Putamen (tissue), 1 donor: ENCODE data around the gene KRT86.
"Not testable (repeated sequence)": the region's sequence is repeated elsewhere in the genome, so short reads cannot be mapped to it uniquely, and the experiment has no call there.

Experiments used
- DNase-seq: peaks from one replicate; pipeline ENCODE4 v3.0.0-alpha.2; 2016; ENCODE audit warnings: low spot score

The KRT86 gene

DNA sequence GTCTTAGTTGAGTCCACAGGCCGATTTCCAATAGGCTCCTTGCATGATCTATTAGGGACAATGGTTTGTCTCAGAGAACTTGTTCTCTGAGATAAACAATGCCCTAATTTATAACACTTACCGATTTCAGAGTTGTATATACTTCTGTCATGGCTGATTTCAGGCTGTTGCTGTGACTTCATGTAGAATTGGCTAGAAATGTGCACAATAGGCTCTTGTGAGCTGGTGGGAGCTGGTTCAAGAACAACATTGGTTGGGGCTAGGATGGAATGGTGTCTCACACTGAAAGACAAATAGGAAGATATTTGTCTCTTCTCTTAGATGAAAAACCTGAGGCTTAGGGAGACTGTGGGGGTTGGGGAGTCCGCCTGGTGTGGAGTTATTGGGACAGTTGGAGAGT, 6.7 kb upstream of the KRT86 start:
- DNase-seq, result peak; percentile 66

DNA sequence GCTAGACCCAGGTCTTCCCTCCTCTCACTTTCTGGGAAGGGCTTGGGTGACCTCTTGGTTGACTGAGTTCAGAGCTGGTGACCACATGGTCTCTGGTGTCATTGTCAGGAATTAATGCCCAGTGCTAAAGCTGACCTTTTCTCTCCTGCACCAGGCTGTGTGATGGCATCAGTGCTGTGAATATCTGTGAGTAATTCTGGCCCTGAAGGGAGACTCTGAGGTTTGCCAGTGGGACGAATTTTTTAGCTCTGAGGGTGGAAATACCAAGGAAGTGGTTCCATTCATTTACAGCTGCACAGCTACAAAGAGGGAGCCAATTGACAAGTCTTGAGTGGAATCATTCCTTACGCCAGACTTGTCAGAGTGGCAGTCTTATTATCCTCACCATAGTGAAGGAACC, 6.2 kb upstream of the KRT86 start:
- no peak for DNase-seq

DNA sequence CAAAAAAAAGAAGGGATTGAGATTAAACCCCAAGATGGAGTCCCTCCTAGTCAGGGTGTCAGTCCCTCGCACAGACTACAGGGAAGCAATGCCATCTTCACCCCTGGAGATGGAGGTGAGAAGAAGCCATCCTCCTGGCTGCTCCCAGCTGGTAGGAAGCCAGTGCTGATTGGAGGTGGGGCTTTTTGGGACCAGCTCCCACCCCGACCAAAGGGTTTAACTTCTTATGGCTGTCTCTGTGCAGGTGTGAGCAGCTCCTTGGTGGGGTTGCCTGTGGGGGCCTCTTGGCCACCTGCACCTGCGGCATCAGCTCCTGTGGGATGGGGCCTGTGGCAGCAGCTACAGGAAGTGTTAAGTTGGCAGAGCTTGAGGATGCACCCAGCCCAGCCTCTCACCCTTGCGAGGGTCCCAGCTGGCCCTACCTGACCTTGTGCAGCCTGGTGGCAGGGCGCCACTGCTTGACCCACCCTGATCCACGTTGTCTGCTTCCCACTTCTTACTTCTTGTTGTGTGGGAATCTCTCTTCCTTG, 3.8 kb upstream of the KRT86 start:
- no peak for DNase-seq

DNA sequence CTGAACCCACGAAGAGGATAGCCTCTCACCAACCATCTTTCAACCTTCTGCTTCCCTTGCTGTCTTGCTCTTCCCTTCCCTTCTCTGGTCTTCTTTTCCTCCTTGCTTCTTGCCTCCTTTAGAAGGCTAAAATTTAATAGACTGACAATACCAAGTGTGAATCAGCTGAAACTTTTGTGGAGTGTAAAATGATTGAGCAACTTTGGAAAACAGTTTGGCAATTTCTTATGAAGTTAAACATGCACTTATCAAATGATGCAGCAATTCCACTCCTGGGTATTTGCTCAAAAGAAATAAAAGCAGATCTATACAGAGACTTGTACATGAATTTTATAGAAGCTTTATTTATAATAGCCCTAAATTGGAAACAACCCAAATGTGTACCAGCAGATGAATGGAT, 3.3 kb upstream of the KRT86 start:
- no peak for DNase-seq

DNA sequence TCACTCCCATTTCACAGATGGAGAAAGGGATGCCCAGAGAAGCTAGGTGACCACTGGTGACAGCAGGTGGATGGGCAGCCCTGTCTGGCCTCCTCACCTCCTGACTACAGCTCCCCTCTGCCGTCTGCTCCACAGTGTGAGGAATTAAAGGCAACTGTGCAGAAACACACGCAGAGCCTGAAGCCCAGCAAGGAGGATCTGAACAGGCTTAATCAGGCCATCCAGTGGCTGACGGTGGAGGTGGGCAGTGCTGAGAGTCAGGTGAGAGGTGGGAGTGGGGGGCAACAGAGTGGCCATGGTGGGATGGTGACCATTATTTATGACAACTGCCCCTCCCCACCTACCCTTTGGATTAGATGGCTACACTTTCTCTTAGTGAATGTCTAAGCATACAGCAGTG, 1.2 kb downstream of the KRT86 start:
- DNase-seq, result no peak

DNA sequence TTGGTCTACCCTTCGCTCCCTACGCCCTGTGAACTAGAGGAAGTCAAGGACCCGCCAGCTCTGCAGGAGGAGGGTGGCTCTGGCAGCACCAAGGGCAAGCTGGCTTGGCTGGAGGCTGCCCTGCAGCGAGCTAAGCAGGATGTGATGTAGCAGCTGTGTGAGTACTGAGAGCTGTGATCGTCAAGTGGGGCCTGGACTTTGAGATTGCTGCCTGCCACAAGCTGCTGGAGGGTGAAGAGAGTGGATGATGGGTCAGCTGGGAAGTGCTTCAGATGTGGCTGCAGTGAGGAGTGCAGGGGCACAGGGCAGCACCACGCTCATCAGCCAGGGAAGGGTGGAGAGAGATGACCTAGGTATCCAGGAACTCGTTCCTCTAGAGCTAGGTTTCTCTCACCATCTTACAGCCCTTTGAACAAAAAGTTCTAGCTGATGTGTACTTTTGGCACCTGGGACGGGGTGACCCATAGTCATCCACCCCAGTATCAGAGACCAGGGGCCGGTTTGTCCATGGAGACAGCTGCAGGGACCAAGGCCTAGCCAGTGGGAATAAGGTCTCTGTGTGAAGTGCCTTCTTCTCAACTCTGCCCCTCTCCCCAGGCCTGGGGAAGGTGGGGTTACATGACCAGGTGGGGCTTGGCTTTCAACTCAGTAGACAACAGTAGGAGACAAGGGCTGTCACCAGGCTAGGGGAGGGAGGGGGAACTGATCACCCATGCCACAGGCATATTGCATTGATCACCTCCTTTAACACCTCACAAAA, 3.2 kb downstream of the KRT86 start:
- DNase-seq, result no peak

DNA sequence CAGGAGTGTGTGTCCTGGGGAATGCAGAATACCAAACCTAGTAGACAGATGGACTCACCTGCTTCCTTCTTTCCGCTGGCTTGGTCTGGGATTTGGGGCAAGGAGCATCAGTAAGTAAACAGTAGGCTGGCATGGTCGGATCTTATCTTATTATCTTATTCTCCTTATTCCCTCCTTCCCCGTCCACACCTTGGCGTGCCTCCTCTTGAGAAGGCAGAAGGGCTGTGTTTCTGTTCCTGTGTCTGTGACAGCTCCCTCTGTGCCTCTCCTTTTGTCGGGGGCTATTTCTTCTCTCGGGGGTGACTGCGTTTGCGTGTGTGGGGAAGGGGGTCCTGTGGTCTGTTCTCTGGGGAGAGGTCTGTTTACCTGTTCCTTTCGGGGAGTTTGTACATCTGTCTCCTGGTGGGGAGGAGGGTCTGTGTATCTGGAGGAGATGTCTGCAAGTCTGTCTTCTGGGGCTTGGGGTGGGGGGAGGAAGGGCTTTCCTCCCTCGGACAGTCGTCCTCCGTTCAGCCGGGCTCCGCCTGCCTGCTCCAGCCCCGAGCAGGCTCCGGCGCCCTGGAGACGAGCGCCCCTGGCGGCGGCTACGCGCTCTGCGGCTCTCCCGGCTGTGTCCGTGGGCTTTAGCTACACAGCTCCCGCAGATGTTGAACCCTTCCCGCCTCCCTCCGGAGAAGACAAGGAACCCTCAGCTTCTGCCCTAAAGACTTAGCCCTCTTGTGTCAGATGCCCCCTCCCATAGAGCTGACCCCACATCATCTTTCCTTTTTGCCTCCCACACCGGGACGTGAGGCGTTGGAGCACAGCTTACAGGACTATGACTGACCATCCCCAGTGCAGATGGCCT, 4.4 kb downstream of the KRT86 start:
- peak; percentile 45 for DNase-seq

DNA sequence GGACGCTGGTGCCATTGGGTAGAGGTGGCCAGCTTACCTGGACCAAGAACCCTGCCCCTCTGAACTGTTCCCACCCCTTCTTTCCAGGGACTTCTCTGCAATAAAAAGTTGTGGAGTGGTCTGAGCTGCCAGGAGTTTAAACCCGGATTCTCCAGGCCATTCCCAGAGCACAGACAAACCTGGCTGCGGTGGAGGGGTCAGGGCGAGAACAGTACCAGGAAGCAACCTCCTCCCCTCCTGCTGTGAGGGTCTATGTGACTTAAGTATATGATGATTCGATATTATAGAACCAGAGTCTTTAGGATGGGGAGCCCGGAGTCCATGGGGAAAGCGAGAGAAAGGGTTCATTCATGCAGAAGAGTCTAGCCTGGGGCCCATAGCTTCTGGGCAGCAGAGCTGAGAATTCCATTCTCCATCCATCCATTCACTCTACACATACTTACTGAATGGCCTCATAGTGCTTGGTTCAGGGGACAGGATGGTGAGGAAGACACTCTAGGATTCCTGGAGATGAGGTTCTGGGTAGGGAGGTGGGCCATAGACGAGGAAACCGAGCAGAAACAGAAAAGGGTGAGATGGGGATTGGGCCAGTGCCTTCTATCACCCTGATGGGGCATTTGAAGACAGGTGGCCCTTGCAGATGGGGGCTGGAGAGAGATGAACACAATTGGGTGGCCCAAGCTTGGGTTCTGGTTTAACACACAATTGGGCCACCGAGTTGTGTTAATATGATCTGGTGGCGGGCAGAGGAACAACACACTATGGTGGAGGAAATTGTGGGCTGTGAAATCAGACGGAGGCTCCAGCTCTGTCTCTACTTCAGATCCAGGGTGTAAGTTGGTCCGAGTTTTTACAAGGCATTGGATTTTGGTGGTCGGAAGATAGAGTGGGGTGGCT, 5.2 kb downstream of the KRT86 start:
- DNase-seq, result no peak

DNA sequence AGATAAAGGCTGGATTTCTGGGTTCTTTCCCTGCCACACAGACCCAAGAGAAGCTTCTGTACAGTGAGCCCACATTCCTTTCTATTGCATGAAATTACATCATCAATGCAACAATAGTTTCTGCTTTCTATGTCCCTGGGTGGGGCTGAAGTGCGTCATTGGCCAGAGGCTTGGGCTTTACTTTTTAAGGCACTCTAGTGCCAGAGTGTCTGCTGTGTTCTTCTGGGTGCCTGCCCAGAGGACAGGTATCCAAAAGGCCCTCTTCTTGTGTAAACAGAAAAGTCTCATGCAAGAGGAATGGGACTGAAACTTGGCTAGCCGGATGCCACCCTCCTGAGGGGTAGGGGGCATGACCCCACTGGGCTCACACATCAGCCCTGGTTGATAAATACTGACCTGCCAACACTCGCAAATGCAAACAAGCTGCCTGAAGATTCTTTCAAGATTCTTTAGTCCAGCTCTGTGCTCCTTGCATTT, 5.9 kb downstream of the KRT86 start:
- DNase-seq, result no peak

DNA sequence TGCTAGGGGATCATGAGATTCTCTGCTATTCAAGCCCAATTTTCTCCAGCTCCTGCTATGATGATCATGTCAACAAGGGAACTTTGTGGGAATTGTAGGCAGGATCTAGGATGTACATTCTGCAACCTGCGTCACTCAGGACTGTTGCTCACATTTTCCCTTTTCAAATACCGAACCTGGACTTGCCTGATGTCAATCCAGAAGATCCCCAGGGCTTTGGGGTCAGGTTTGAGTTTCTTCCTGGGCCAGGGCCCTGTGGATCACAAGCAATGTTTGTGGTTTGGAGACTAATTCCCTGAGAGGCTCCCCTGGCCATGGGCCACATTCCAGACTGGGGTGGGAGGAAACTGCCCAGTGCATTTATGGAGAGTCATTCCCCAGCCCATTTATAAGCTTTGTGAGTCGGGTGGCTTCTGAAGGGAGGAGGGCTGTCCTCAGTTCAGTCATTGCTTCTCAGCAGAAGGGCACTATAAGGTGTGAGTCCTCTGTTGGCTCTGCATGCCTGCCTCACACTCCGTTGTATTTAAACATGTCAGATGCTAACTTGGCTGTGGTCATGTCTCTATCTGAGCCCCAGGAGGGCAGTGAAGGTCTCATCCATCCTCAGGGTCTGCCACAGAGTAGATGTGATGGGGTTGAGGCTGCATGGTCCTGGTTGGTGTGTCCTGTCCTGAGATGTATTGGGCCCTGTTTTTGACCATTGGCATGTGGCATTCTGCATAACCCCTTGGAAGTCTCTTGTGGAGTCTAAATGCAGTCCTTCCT, 6.5 kb downstream of the KRT86 start:
- DNase-seq, result no peak

DNA sequence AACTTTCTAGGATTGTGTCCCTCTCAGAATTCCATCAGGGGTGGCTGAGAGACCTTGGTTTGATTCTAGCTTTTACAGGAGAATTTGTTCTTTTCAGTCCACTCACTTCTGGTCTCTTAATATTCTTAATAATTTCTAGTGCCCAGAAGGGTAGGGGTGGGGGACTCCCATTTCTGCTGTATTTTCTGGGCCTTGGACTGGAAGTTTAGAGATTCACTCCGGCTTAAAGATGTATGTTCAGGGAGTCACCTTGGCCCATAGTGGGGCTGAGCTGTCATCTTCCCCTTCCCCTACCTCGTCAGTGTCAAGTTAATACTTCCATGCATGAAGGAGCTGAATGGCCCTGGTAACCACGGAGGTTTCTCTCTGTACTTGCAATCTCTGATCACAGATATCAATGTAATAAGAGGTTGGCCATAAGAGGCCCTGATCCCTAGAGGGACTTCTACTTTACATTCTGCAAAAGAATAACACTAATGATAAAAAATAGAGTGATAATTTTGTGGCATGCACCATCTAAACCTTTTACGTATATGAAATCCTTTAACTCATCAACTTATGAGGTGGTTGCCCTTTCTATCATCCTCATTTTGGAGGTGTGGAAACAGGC, 10.2 kb downstream of the KRT86 start:
- no peak for DNase-seq

DNA sequence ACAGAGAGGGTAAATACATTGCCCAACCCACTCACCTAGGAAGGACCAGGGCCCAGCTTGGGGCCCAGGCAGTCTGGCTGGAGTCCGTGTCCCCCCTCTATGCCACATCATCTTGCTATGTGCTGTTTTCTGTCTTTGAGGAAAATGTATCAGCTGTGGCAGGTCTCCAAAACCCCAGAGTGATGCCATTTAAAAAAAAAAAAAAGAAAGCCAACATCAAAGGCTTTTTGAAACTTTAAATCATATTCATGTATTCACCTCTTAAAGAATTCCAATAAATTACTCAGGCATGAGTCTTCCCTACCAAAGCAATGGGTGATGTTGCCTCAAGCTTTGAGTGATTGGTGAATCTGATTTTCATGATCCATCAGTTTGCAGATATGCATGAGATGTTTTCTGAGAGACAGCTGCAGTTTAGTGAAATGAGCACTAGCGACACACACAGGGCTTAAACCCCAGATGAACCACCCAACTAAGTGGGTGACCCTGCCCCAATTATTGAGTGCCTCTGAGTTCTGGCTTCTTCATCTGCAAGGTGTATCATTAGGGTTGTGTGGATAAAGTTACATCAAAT, 10.8 kb downstream of the KRT86 start:
- no peak for DNase-seq

DNA sequence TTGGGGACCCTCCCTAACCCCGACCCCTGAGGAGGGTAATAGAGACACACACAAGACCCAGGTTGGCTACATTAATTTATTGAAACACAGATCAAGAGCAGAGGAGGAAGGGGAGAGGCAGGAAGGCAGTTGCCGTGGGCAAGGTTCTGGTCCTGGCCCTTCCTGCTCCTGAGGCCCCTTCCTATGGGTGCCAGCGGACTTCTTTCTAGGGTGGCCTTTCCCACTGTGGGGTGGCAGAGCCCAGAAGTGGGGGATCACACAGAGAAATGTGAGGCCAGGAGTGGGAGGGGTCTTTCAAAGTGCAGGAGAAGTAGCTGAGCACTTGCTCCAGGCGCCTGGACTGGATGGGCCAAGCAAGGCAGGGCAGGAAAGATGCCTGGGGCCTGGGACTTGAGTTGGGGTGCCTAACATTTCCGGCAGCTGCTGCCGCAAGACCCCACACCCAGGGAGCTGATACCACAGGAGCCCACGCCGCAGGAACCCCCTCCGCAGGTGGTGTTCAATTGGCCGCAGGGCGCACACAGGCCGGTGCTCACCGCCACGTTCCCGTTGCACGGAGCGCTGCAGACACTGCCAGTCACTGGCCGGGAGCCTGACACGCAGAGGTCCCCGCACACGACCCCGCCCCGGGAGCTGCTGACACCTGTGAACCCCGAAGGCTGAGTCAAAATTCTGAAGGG, 11.5 kb downstream of the KRT86 start:
- no peak for DNase-seq

DNA sequence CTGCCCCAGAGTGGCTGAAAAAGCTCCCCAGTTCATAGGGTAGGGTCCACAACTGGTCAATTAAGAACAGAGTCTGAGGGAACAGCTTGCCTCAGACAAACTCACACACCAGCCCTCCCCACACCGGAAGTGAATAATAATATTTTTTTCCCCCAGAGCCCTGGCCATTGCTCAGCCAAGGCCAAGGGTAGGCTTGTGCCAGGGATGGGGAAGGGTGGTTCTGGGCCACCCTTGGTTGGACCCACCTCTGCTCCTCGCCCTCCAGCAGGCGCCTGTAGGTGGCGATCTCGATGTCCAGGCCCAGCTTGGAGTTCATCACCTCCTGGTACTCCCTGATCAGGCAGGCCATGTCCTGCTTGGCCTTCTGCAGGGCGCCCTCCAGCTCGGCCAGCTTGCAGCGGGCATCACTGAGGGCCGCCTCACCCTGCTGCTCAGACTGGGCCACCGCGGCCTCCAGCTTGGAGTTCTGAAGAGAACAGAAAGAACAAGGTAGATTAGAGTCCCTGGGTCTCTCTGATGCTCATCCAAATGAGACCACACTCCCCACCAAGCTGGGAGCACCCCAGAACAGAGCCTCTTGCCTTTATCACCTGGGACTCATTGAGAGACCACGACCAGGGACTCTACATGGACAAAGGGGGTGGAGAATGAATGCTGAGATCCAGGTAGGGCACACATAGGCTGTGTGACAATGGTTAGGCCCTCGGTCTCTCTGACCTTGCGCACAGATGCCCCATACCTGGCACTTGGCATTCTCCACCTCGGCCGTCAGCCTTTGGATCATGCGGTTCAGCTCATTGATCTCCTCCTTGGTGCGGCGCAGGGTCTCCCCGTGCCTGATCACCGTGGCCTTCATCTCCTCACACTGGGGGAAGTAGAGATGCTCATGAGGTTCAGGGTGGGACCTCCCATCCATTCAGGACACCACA, 12.7 kb downstream of the KRT86 start:
- not testable (repeated sequence) for DNase-seq

DNA sequence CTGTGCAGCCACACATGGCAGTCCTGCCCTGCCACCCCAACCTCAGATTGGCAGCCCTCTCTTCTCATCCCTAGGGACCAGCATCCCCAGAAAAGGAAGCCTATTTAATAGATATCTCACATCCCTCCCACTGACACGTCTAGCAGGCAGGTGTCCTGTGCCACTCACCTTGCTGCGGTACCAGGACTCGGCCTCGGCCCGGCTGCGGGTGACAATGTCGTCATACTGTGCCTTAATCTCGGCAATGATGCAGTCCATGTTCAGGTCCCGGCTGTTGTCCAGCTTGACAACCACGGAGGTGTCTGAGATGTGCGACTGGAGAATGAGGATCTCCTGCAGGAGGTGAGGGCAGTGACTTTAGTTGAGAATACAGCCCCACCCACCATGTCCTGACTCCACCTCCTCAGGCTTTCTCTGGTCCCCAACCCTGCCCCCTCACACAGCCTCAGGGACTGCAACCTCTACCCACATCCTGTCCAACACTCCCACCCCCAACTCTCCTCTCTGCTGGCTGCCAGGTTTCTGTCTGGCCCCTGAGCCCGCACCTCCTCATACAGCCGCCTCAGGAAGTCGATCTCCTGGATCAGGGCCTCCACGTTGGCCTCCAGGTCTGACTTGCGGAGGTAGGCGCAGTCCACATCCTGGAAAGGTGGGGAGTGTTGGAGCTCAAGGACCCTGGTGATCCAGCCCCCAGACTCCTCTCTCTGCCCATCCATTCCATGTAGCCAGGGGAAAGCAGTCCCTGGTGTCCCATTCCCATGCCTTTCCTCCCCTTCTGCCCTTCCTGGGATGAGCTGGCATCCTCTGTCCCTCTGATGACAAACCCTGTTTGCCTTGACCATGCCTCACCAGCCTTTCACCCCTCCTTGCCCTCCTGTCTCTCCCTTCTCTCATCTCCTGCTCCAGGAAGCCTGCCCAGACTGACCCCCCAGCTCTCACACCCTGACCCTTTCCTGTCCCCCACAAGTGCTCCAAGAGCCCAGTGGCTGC, 13.7 kb downstream of the KRT86 start:
- DNase-seq, result not testable (repeated sequence)

DNA sequence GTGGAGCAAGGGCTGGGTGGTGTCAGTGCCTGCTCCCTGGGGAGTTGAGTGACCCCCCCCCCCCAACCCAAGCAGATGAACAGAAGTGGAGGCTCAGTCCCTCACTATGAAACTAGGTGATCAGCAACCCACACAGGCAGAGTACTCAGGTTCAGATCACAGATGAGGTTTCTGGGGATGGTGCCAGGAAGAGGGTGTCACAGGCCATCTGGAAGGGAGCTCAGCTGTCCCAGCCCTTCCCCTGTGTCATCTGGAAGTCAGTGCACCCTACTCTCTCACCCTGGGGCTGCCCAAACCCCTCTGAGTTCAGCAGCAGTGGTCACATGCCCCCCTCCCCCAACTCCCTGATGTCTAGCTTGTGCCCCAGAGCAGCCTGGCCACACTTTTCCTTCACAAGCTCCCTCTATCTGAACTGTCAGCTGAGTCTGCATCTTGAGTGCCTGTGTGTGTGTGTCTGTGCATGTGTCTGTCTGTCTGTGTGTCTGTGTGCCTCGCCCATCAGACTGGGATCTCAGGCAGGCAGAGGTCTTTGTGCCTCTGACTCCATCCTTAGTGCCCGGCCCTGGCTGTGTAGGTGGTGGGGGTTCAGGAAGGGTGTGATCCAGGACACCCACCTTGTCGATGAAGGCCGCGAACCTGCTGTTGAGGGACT, 16.2 kb downstream of the KRT86 start:
- not testable (repeated sequence) for DNase-seq
